Islet of Langerhans (tissue), 1 donor: ENCODE measurements around the gene MAGI1.

Experiments used
- FAIRE-seq: peaks from one replicate; lab custom pipeline; 2011; peaks lifted over from hg19 to GRCh38; lab: Jason Lieb, UNC

The MAGI1 gene

GRCh38 chr3:65793495-65794200 lies 245.1 kb downstream of the MAGI1 start:
- no peak for FAIRE-seq

GRCh38 chr3:65788461-65788860 lies 250.3 kb downstream of the MAGI1 start:
- no peak for FAIRE-seq

- no peak for FAIRE-seq
These were observed 250.9 kb downstream of the MAGI1 start for GRCh38 chr3:65787827-65788226.

GRCh38 chr3:65787340-65787739 lies 251.4 kb downstream of the MAGI1 start:
- no peak for FAIRE-seq

- no peak for FAIRE-seq
These were observed 251.8 kb downstream of the MAGI1 start for GRCh38 chr3:65786890-65787289.

GRCh38 chr3:65785065-65785645 lies 253.6 kb downstream of the MAGI1 start:
- FAIRE-seq = peak; percentile 91

- no peak for FAIRE-seq
These were observed 255.6 kb downstream of the MAGI1 start for GRCh38 chr3:65783117-65783516.

GRCh38 chr3:65781594-65781993 lies 257.1 kb downstream of the MAGI1 start:
- peak; percentile 53 for FAIRE-seq

- FAIRE-seq = no peak
These were observed 259.3 kb downstream of the MAGI1 start for GRCh38 chr3:65779390-65779789.

- FAIRE-seq = no peak
These were observed 259.8 kb downstream of the MAGI1 start for GRCh38 chr3:65778968-65779367.

- FAIRE-seq = no peak
These were observed 261.7 kb downstream of the MAGI1 start for GRCh38 chr3:65777050-65777449.

GRCh38 chr3:65776494-65776893 lies 262.2 kb downstream of the MAGI1 start:
- FAIRE-seq = no peak

- FAIRE-seq = peak; percentile 62
These were observed 262.6 kb downstream of the MAGI1 start for GRCh38 chr3:65776081-65776480.

- FAIRE-seq = no peak
These were observed 266.0 kb downstream of the MAGI1 start for GRCh38 chr3:65772758-65773157.

GRCh38 chr3:65767551-65767950 lies 271.2 kb downstream of the MAGI1 start:
- FAIRE-seq = no peak

- no peak for FAIRE-seq
These were observed 276.5 kb downstream of the MAGI1 start for GRCh38 chr3:65762235-65762580.

- no peak for FAIRE-seq
These were observed 277.1 kb downstream of the MAGI1 start for GRCh38 chr3:65761446-65762234.

- FAIRE-seq = peak; percentile 58
These were observed 279.7 kb downstream of the MAGI1 start for GRCh38 chr3:65758876-65759598.

GRCh38 chr3:65758438-65758837 lies 280.3 kb downstream of the MAGI1 start:
- no peak for FAIRE-seq

- no peak for FAIRE-seq
These were observed 286.1 kb downstream of the MAGI1 start for GRCh38 chr3:65752636-65753035.

- FAIRE-seq = peak; percentile 66
These were observed 287.5 kb downstream of the MAGI1 start for GRCh38 chr3:65751123-65751700.

GRCh38 chr3:65749066-65749465 lies 289.7 kb downstream of the MAGI1 start:
- no peak for FAIRE-seq
